ENCODE data around the gene GPR45.

The GPR45 gene

DNA sequence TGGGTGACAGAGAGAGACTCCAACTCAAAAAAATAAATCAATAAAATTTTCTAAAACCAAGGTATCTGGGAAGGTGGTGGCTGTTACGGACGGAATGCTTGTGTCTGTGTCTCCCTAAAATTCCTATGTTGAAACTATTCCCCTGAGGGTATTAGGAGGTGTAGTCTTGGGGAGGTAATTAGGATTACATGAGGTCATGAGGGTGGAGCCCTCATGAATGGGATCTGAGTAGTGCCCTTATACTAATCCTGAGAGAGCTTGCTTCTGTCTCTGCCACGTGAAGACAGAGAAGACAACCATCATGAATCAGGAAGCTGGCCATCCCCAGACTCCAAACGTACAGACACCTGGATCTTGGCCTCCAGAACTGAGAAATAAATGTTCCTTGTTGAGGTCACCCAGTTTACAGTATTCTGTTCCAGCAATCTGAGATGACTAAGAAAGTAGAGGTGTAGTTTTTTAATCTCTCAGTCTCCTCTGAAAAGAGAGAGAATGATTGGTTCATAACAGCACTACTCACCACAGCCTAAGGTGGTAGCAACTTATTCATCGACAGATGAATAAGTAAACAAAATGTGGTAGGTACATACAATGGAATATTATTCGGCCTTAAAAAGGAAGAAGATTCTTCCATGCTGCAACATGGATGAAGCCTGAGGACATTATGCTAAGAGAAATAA is 49.6 kb downstream of the GPR45 start:
- no peak for DNase-seq (ENCODE audit: low spot score)
- TF ChIP-seq CTCF (IDR thresholded peaks at IDR 0.05; ENCODE audit: borderline replicate concordance, control extremely low read depth, extremely low read depth, insufficient read depth, missing control alignments), result no peak
- in situ Hi-C loops (cut with MboI; ENCODE audit: low sequenced_read_pairs, unreplicated experiment), result no loop called here

GRCh38 chr2:105291981-105292380 is 50.4 kb downstream of the GPR45 start:
- no peak for TF ChIP-seq CTCF (IDR thresholded peaks at IDR 0.05; ENCODE audit: borderline replicate concordance, control extremely low read depth, extremely low read depth, insufficient read depth, missing control alignments)
- in situ Hi-C loops (cut with MboI; ENCODE audit: low sequenced_read_pairs, unreplicated experiment), result no loop called here

More at GRCh38 chr2:105291981-105292380, 50.4 kb downstream of the GPR45 start:
- no peak for DNase-seq (ENCODE audit: low spot score)

Measured in GM13976 (cell line).